GM12878 (cell line): ENCODE measurements around the gene FCGR3A. TPM values are rescaled to one million over a fixed set of nuclear protein-coding genes. Genes with fewer than 3 reads are reported as not detected.

Experiments
- ATAC-seq: fragments of 200-7000 bp; cut with Tn5 transposase; 3 replicates; pipeline ENCODE4 v1.9.1; 2020; ENCODE audit warnings: mild to moderate bottlenecking, moderate library complexity
- BruUV-seq: library from RNA; stranded (reverse); fragments of 400-500 nt; replicated peaks from 2 replicates; lab custom pipeline; 2021; lab: Mats Ljungman, UMichigan
- CTCF ChIA-PET: fragments of 300-600 bp; sonication (Branson Sonifier 250); formaldehyde crosslinking; extraction: SDS; loops from one replicate; lab custom pipeline; 2021; ENCODE audit warnings: inconsistent platforms; lab: Yijun Ruan, JAX
- POLR2A ChIA-PET: fragments of 350-600 bp; formaldehyde crosslinking; extraction: SDS; loops from one replicate; lab custom pipeline; 2021; ENCODE audit warnings: inconsistent platforms; lab: Charles Lee
- RAD21 ChIA-PET: fragments of 300-600 bp; sonication (Branson Sonifier 250); formaldehyde crosslinking; loops from one replicate; lab custom pipeline; 2023; ENCODE audit warnings: antibody characterized with exemption; ENCODE audit not compliant: unreplicated experiment; lab: Charles Lee
- SMC1A ChIA-PET: fragments of 300-600 bp; sonication (Branson Sonifier 250); formaldehyde crosslinking; loops from one replicate; lab custom pipeline; 2023; ENCODE audit not compliant: unreplicated experiment, uncharacterized antibody; lab: Charles Lee
- DNase-seq: peaks from one replicate; pipeline ENCODE4 v3.0.0-alpha.2; 2011; ENCODE audit warnings: low read depth, low spot score
- FAIRE-seq: peaks from 3 replicates; lab custom pipeline; 2011; peaks lifted over from hg19 to GRCh38; lab: Jason Lieb, UNC
- H2AFZ ChIP-seq: 2 replicates; pipeline ENCODE4 v1.6.0; 2011; ENCODE audit warnings: low read depth, low read length, control low read depth; ENCODE audit not compliant: control insufficient read depth
- H3K27ac ChIP-seq: 2 replicates; pipeline ENCODE4 v1.5.1; 2011; ENCODE audit warnings: control low read depth; ENCODE audit not compliant: control insufficient read depth, insufficient read depth
- H3K27me3 ChIP-seq, 2 experiments: replicated peaks in 1 of 2; 2 replicates each; pipeline versions ENCODE4 v1.6.0 to v1.6.1; 2011; ENCODE audit warnings: low read length in 1 of 2; ENCODE audit not compliant: control insufficient read depth in 2 of 2, insufficient read depth in 2 of 2
- H3K36me3 ChIP-seq, 2 experiments: 2 replicates each; pipeline ENCODE4 v1.5.1; 2011; ENCODE audit warnings: low read length in 1 of 2; ENCODE audit not compliant: control insufficient read depth in 2 of 2, insufficient read depth in 2 of 2
- H3K4me1 ChIP-seq: 2 replicates; pipeline ENCODE4 v1.6.1; 2011; ENCODE audit warnings: mild to moderate bottlenecking, low read length, moderate library complexity, mixed read lengths; ENCODE audit not compliant: control insufficient read depth, insufficient read depth
- H3K4me2 ChIP-seq: 2 replicates; pipeline ENCODE4 v1.6.0; 2011; ENCODE audit warnings: control low read depth; ENCODE audit not compliant: control insufficient read depth, insufficient read depth
- H3K4me3 ChIP-seq: fragments of 200-600 bp; sonication (generic); 2 replicates; pipeline ENCODE4 v1.5.1; 2016
- H3K79me2 ChIP-seq: 2 replicates; pipeline ENCODE4 v1.6.0; 2011; ENCODE audit warnings: low read length; ENCODE audit not compliant: control insufficient read depth, insufficient read depth
- H3K9ac ChIP-seq: 2 replicates; pipeline ENCODE4 v1.8.0; 2011; ENCODE audit warnings: low read length, control low read depth, mixed read lengths; ENCODE audit not compliant: control insufficient read depth, insufficient read depth
- H3K9me3 ChIP-seq: replicated peaks from 3 replicates; pipeline ENCODE4 v1.5.1; 2011; ENCODE audit warnings: mild to moderate bottlenecking, low read length; ENCODE audit not compliant: control insufficient read depth, insufficient read depth
- H4K20me1 ChIP-seq: 2 replicates; pipeline ENCODE4 v1.6.0; 2011; ENCODE audit not compliant: control insufficient read depth, insufficient read depth
- CBFB ChIP-seq: IDR thresholded peaks from 2 replicates; pipeline ENCODE4 v1.6.1; 2016; ENCODE audit warnings: antibody characterized with exemption, low read depth
- CHD1 ChIP-seq: IDR thresholded peaks from 2 replicates; pipeline ENCODE4 v1.6.1; 2012; ENCODE audit warnings: low read depth, low read length, improper control_type of control experiment
- DPF2 ChIP-seq: fragments of 450-650 bp; IDR thresholded peaks from 2 replicates; pipeline ENCODE4 v1.6.1; 2017; ENCODE audit warnings: mild to moderate bottlenecking
- ETV6 ChIP-seq, 2 experiments: fragments of 450-650 bp in 1 of 2; IDR thresholded peaks in 1 of 2; conservative IDR thresholded peaks in 1 of 2; 2 replicates each; pipeline ENCODE4 v1.6.1; 2014; ENCODE audit warnings: antibody characterized with exemption in 1 of 2, borderline replicate concordance in 1 of 2, low read depth in 1 of 2, mild to moderate bottlenecking in 1 of 2, moderate library complexity in 1 of 2
- GATAD2B ChIP-seq: fragments of 450-650 bp; conservative IDR thresholded peaks from 2 replicates; pipeline ENCODE4 v1.6.1; 2017; ENCODE audit warnings: low read depth, mild to moderate bottlenecking, moderate library complexity
- LARP7 ChIP-seq: fragments of 450-650 bp; IDR thresholded peaks from 2 replicates; pipeline ENCODE4 v1.6.1; 2017; ENCODE audit warnings: mild to moderate bottlenecking
- NR2F1 ChIP-seq: fragments of 450-650 bp; conservative IDR thresholded peaks from 2 replicates; pipeline ENCODE4 v1.6.1; 2017; ENCODE audit warnings: mild to moderate bottlenecking
- PKNOX1 ChIP-seq: fragments of 450-650 bp; IDR thresholded peaks from 2 replicates; pipeline ENCODE4 v1.6.1; 2016; ENCODE audit warnings: mild to moderate bottlenecking
- RAD51 ChIP-seq: fragments of 450-650 bp; IDR thresholded peaks from 2 replicates; pipeline ENCODE4 v1.6.1; 2016; ENCODE audit warnings: moderate library complexity, mild to moderate bottlenecking, inconsistent platforms
- SMC3 ChIP-seq: IDR thresholded peaks from 2 replicates; pipeline ENCODE4 v1.6.1; 2011; ENCODE audit warnings: low read length, improper control_type of control experiment, borderline replicate concordance
- SREBF1 ChIP-seq: IDR thresholded peaks from 2 replicates; pipeline ENCODE4 v1.6.1; 2012; ENCODE audit warnings: mild to moderate bottlenecking, low read length
- SREBF2 ChIP-seq: IDR thresholded peaks from 2 replicates; pipeline ENCODE4 v1.6.1; 2012; ENCODE audit warnings: mild to moderate bottlenecking, low read length
- SRF ChIP-seq, 2 experiments: IDR thresholded peaks; 2 replicates each; pipeline ENCODE4 v1.6.1; 2011; ENCODE audit warnings: low read depth in 2 of 2, low read length in 2 of 2, mild to moderate bottlenecking in 1 of 2, moderate library complexity in 1 of 2
- STAT1 ChIP-seq: fragments of 450-650 bp; conservative IDR thresholded peaks from 2 replicates; pipeline ENCODE4 v1.6.1; 2014; ENCODE audit warnings: antibody characterized with exemption, mild to moderate bottlenecking
- STAT3 ChIP-seq: IDR thresholded peaks from 2 replicates; pipeline ENCODE4 v1.6.1; 2011; ENCODE audit warnings: low read depth, low read length, improper control_type of control experiment
- USF1 ChIP-seq: IDR thresholded peaks from 2 replicates; pipeline ENCODE4 v1.6.1; 2011; ENCODE audit warnings: borderline replicate concordance, low read depth, mild to moderate bottlenecking, moderate library complexity, mixed read lengths, low read length; ENCODE audit not compliant: insufficient read depth; ENCODE audit errors: extremely low read length
- ZSCAN29 ChIP-seq: fragments of 450-650 bp; IDR thresholded peaks from 2 replicates; pipeline ENCODE4 v1.6.1; 2017; ENCODE audit warnings: mild to moderate bottlenecking, moderate library complexity
- WGBS: methylation state at CpG from one replicate; pipeline ENCODE4 v1.1.6; 2016; ENCODE audit warnings: low lambda C conversion rate; ENCODE audit not compliant: insufficient replicate concordance, insufficient coverage; ENCODE audit errors: missing lambda C conversion rate; 5-methylcytosine and 5-hydroxymethylcytosine counted together
- in situ Hi-C: fragments of 300-500 bp; cut with MboI; formaldehyde crosslinking; loops from 9 replicates; pipeline ENCODE4 v1.14.3; 2018; ENCODE audit warnings: mixed read lengths
- intact Hi-C: fragments of 100-400 bp; cut with micrococcal nuclease; formaldehyde crosslinking; loops from one replicate; pipeline ENCODE4 v1.14.2; 2022; ENCODE audit not compliant: unreplicated experiment
- polyA plus RNA-seq, 11 experiments: library from polyadenylated mRNA; depleted of rRNA in 4 of 11; unstranded in 6 of 11; stranded (reverse) in 5 of 11; fragments of >200 nt; fragmentation: Nextera tagmentation in 4 of 11; fragmentation: Illumina TruSeq in 1 of 11; extraction: Ambion mirVana in 4 of 11; extraction: Trizol in 1 of 11; gene quantifications; 1 replicate in 1 of 11; 2 replicates in 10 of 11; pipeline versions ENCODE4 v1.2.1 to v1.2.3, GENCODE V29; 2011 to 2016; ENCODE audit warnings: inconsistent platforms in 2 of 11, missing spikeins in 2 of 11, low read depth in 1 of 11
- total RNA-seq, 4 experiments: library from RNA; depleted of rRNA in 3 of 4; stranded (reverse); fragments of >200 nt in 3 of 4; fragmentation: Illumina TruSeq in 1 of 4; extraction: Trizol in 1 of 4; gene quantifications; 2 replicates each; pipeline versions ENCODE4 v1.2.1 to v1.2.3, GENCODE V29; 2013 to 2021

FCGR3A gene
- total and polyA plus RNA-seq, 10 of the 15 experiments (the other 5 are each of a cell fraction or from before 2014, with no cell fraction given) = 0.09 to 0.10 TPM; not detected in 8

GRCh38 chr1:161511018-161511755 lies 38.4 kb downstream of the FCGR3A start:
- ChIA-PET RAD21 (no interaction called here), POLR2A (no interaction called here)

GRCh38 chr1:161510477-161510876 lies 39.1 kb downstream of the FCGR3A start:
- DNase-seq = no peak
- Histone ChIP-seq H3K27me3 (no peaks in the 10 kb centered on the region), H3K4me1 (peaks cover 4% of the 10 kb centered on the region), H2AFZ (no peak overlapping the region), H3K36me3 (no peaks in the 10 kb centered on the region), H3K4me2 (no peak overlapping the region), H3K9ac (no peak overlapping the region), H3K4me3 (no peak overlapping the region), H3K27ac (no peak overlapping the region), H3K9me3 (no peaks in the 10 kb centered on the region), H4K20me1 (no peaks in the 10 kb centered on the region), H3K79me2 (no peaks in the 10 kb centered on the region)
- no peak for FAIRE-seq
- ChIA-PET POLR2A (no interaction called here), CTCF (no interaction called here), SMC1A (interaction anchor here (1.0 to 1.1 kb wide), 2 partner anchors 15 to 21 kb away, joined by 3 read pairs; no protein-coding TSS in a partner anchor), RAD21 (no interaction called here)
- in situ Hi-C loops (no loop called here), intact Hi-C loops (no loop called here)
- no peak for ATAC-seq
- no TSS peak for BruUV-seq
- WGBS = 46% methylated on average over 3 of the region's 3 CpGs
- TF ChIP-seq STAT1 (no peak), LARP7 (no peak), SRF (IDR thresholded peaks at IDR 0.05; ENCODE audit: low read depth in 2 of 2, low read length in 2 of 2) (no peak), ETV6 (conservative IDR thresholded peaks at IDR 0.05 in 1 of 2, IDR thresholded peaks at IDR 0.05 in 1 of 2; ENCODE audit: borderline replicate concordance in 1 of 2, low read depth in 1 of 2) (no peak), RAD51 (no peak), STAT3 (no peak), CHD1 (no peak), SREBF2 (no peak), GATAD2B (no peak), USF1 (no peak), SMC3 (no peak), SREBF1 (no peak)

More at GRCh38 chr1:161511018-161511755, 38.4 kb downstream of the FCGR3A start:
- SMC1A ChIA-PET = interaction anchor here (1.0 kb wide), 1 partner anchor 21 kb away, joined by 3 read pairs; no protein-coding TSS in a partner anchor
- no peaks in the 10 kb centered on the region for H3K79me2 ChIP-seq
- TF ChIP-seq STAT3 = no peak
- TF ChIP-seq ZSCAN29 = no peak
- TF ChIP-seq PKNOX1 = no peak
- no peak for TF ChIP-seq NR2F1
- no peak for TF ChIP-seq DPF2
- TF ChIP-seq CBFB = no peak
- no peak overlapping the region for H3K4me2 ChIP-seq
- no peak overlapping the region for H3K27ac ChIP-seq
- no peaks in the 10 kb centered on the region for H4K20me1 ChIP-seq
- no peak overlapping the region for H3K9ac ChIP-seq
- H3K9me3 ChIP-seq = no peaks in the 10 kb centered on the region
- no peaks in the 10 kb centered on the region for H3K27me3 ChIP-seq
- ATAC-seq = no peak
- CTCF ChIA-PET = no interaction called here
- H3K4me1 ChIP-seq = no peaks in the 10 kb centered on the region
- BruUV-seq = no TSS peak
- H3K4me3 ChIP-seq = no peak overlapping the region
- no peaks in the 10 kb centered on the region for H3K36me3 ChIP-seq
- intact Hi-C loops (no loop called here), in situ Hi-C loops (no loop called here)
- H2AFZ ChIP-seq = no peak overlapping the region
- 63% methylated on average over 5 of the region's 5 CpGs for WGBS
- FAIRE-seq = no peak
- DNase-seq = no peak
